GM23338 (cell line): Measurements from ENCODE around the gene CCDC24. TPM values are rescaled to one million over a fixed set of nuclear protein-coding genes. Genes with fewer than 3 reads are reported as not detected.

Experiments used
- ATAC-seq: fragments of 200-7000 bp; cut with Tn5 transposase; 3 replicates; pipeline ENCODE4 v1.9.1; 2020
- DNase-seq: peaks from one replicate; pipeline ENCODE4 v3.0.0-alpha.2; 2015; ENCODE audit warnings: low spot score
- H2AFZ ChIP-seq: fragments of 200-600 bp; sonication (generic); 2 replicates; pipeline ENCODE4 v1.8.0; 2016; ENCODE audit warnings: antibody characterized with exemption, mild to moderate bottlenecking, moderate library complexity
- H3F3A ChIP-seq: fragments of 200-600 bp; sonication (generic); replicated peaks from 2 replicates; pipeline ENCODE4 v1.8.0; 2017; ENCODE audit warnings: antibody characterized with exemption, mixed run types, low read depth
- H3K27ac ChIP-seq: fragments of 200-600 bp; sonication (generic); 2 replicates; pipeline ENCODE4 v1.6.1; 2016; ENCODE audit warnings: low read depth
- H3K27me3 ChIP-seq: fragments of 200-600 bp; sonication (generic); 2 replicates; pipeline ENCODE4 v1.8.0; 2016; ENCODE audit warnings: mild to moderate bottlenecking, mixed run types, moderate library complexity; ENCODE audit not compliant: insufficient read depth
- H3K36me3 ChIP-seq: fragments of 200-600 bp; sonication (generic); 2 replicates; pipeline ENCODE4 v1.8.0; 2016; ENCODE audit warnings: mild to moderate bottlenecking; ENCODE audit not compliant: insufficient read depth
- H3K4me1 ChIP-seq: fragments of 200-600 bp; sonication (generic); 2 replicates; pipeline ENCODE4 v1.8.0; 2016; ENCODE audit warnings: mild to moderate bottlenecking, moderate library complexity; ENCODE audit not compliant: insufficient read depth
- H3K4me2 ChIP-seq: fragments of 200-600 bp; sonication (generic); 2 replicates; pipeline ENCODE4 v1.7.1; 2017; ENCODE audit warnings: mixed run types
- H3K4me3 ChIP-seq: fragments of 200-600 bp; sonication (generic); 2 replicates; pipeline ENCODE4 v1.6.1; 2016; ENCODE audit warnings: mixed run types
- H3K79me2 ChIP-seq: fragments of 200-600 bp; sonication (generic); replicated peaks from 2 replicates; pipeline ENCODE4 v1.8.0; 2017; ENCODE audit warnings: mild to moderate bottlenecking; ENCODE audit not compliant: insufficient read depth
- H3K9me2 ChIP-seq: fragments of 200-600 bp; sonication (generic); 2 replicates; pipeline ENCODE4 v1.8.0; 2017; ENCODE audit not compliant: insufficient read depth
- H4K20me1 ChIP-seq: fragments of 200-600 bp; sonication (generic); replicated peaks from 2 replicates; pipeline ENCODE4 v1.8.0; 2017; ENCODE audit warnings: mild to moderate bottlenecking; ENCODE audit not compliant: insufficient read depth
- H3K27ac Mint-ChIP-seq: 2 replicates; pipeline ENCODE4 v1.8.0; 2020; ENCODE audit warnings: inconsistent platforms, mild to moderate bottlenecking, moderate library complexity, mixed read lengths
- H3K27me3 Mint-ChIP-seq: 3 replicates; pipeline ENCODE4 v1.8.0; 2022; ENCODE audit warnings: low read depth, mild to moderate bottlenecking, moderate library complexity, mixed read lengths, inconsistent platforms; ENCODE audit not compliant: insufficient read depth, poor library complexity
- H3K36me3 Mint-ChIP-seq: 3 replicates; pipeline ENCODE4 v1.8.0; 2021; ENCODE audit warnings: low read depth, mild to moderate bottlenecking, inconsistent platforms, moderate library complexity, mixed read lengths
- H3K4me1 Mint-ChIP-seq: 3 replicates; pipeline ENCODE4 v1.8.0; 2020; ENCODE audit warnings: mild to moderate bottlenecking, inconsistent platforms, mixed read lengths
- H3K4me3 Mint-ChIP-seq: 3 replicates; pipeline ENCODE4 v1.8.0; 2021; ENCODE audit warnings: moderate library complexity, mild to moderate bottlenecking, inconsistent platforms, mixed read lengths
- H3K9me3 Mint-ChIP-seq: 3 replicates; pipeline ENCODE4 v1.8.0; 2020; ENCODE audit warnings: moderate library complexity, mild to moderate bottlenecking, inconsistent platforms, mixed read lengths
- CREB1 ChIP-seq: fragments of 250-450 bp; sonication (Bioruptor Pico); IDR thresholded peaks from 2 replicates; pipeline ENCODE4 v1.5.0; 2020; ENCODE audit warnings: low read depth, mild to moderate bottlenecking, moderate library complexity
- EZH2 ChIP-seq: fragments of 200-600 bp; sonication (generic); IDR thresholded peaks from one replicate; pipeline ENCODE4 v1.8.0; 2017; ENCODE audit warnings: antibody characterized with exemption, mild to moderate bottlenecking, low read depth; ENCODE audit not compliant: unreplicated experiment
- NANOG ChIP-seq: IDR thresholded peaks from 2 replicates; pipeline ENCODE4 v1.6.1; 2016; ENCODE audit warnings: antibody characterized with exemption, borderline replicate concordance
- POLR2AphosphoS5 ChIP-seq: IDR thresholded peaks from 2 replicates; pipeline ENCODE4 v1.6.1; 2016; ENCODE audit warnings: antibody characterized with exemption, low read depth
- STAT1 ChIP-seq: IDR thresholded peaks from one replicate; pipeline ENCODE4 v1.6.1; 2016; ENCODE audit warnings: antibody characterized with exemption; ENCODE audit not compliant: unreplicated experiment
- ZNF114 ChIP-seq: fragments of 250-450 bp; sonication (Bioruptor Pico); IDR thresholded peaks from 2 replicates; pipeline ENCODE4 v1.5.0; 2020; ENCODE audit warnings: mild to moderate bottlenecking, moderate library complexity
- polyA plus RNA-seq: library from polyadenylated mRNA; unstranded; fragments of >200 nt; fragmentation: Nextera tagmentation; extraction: Ambion mirVana; gene quantifications from 2 replicates; pipeline ENCODE4 v1.2.1, GENCODE V29; 2016
- total RNA-seq: library from RNA; depleted of rRNA; stranded (reverse); fragments of >200 nt; shearing (Covaris generic); gene quantifications from 2 replicates; pipeline ENCODE4 v1.2.3, GENCODE V29; 2014
- TF ChIP-seq, protein P1 (sequence below), 2 experiments: fragments of 200-600 bp in 1 of 2; sonication (generic) in 1 of 2; conservative IDR thresholded peaks; 2 replicates each; pipeline versions ENCODE4 v1.5.1 to v1.6.1; 2016 to 2017; ENCODE audit warnings: antibody characterized with exemption in 2 of 2, low read depth in 2 of 2, mild to moderate bottlenecking in 2 of 2, moderate library complexity in 1 of 2
- TF ChIP-seq, protein P2 (sequence below): IDR thresholded peaks from 2 replicates; pipeline ENCODE4 v1.6.1; 2016; ENCODE audit warnings: antibody characterized with exemption
- TF ChIP-seq, protein P3 (sequence below): IDR thresholded peaks from one replicate; pipeline ENCODE4 v1.6.1; 2018; ENCODE audit warnings: antibody characterized with exemption; ENCODE audit not compliant: unreplicated experiment

Gene CCDC24
- total and polyA plus RNA-seq, 2 experiments from 2014 or later = 8.3 to 17.2 TPM

DNA sequence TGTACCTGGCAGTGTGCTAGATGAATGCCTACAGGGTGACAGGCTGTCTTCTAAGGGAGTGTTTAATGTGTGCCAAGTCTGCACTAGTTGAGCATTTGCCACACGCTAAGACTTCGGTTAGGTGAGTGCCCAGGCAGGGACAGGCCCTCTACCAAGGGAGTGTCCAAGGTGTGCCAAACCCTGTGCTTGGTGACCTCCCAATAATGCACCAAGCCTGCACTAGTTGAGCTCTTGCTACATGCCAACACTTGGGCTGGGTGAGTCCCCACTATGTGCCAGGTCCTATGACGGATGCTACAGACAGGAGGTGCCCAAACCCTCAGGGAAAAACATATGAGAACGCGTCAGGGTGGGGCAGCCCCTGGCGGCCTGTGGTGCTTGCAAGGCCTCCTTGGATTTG lies 29.1 kb downstream of the CCDC24 start:
- peaks cover 53% of the 10 kb centered on the region for H3K36me3 Mint-ChIP-seq
- H3K4me1 Mint-ChIP-seq = peaks cover 10% of the 10 kb centered on the region; the same call in 2 of the 3 replicates
- Histone ChIP-seq H3K36me3 (no peaks in the 10 kb centered on the region), H3K4me1 (no peaks in the 10 kb centered on the region), H3K79me2 (no peaks in the 10 kb centered on the region; the same call in 1 of the 2 replicates), H4K20me1 (no peaks in the 10 kb centered on the region; the same call in 1 of the 2 replicates), H2AFZ (no peak overlapping the region), H3K4me3 (no peak overlapping the region), H3K27me3 (no peaks in the 10 kb centered on the region), H3K4me2 (no peak overlapping the region), H3F3A (no peaks in the 10 kb centered on the region), H3K27ac (no peak overlapping the region), H3K9me2 (no peaks in the 10 kb centered on the region)
- H3K4me3 Mint-ChIP-seq = no peak overlapping the region
- no peak overlapping the region for H3K27ac Mint-ChIP-seq
- DNase-seq (no peak), ATAC-seq (no peak)
- TF ChIP-seq CREB1 (CRISPR knock-in tag) (no peak), ZNF114 (CRISPR knock-in tag) (no peak)
- TF ChIP-seq, protein P1, sequence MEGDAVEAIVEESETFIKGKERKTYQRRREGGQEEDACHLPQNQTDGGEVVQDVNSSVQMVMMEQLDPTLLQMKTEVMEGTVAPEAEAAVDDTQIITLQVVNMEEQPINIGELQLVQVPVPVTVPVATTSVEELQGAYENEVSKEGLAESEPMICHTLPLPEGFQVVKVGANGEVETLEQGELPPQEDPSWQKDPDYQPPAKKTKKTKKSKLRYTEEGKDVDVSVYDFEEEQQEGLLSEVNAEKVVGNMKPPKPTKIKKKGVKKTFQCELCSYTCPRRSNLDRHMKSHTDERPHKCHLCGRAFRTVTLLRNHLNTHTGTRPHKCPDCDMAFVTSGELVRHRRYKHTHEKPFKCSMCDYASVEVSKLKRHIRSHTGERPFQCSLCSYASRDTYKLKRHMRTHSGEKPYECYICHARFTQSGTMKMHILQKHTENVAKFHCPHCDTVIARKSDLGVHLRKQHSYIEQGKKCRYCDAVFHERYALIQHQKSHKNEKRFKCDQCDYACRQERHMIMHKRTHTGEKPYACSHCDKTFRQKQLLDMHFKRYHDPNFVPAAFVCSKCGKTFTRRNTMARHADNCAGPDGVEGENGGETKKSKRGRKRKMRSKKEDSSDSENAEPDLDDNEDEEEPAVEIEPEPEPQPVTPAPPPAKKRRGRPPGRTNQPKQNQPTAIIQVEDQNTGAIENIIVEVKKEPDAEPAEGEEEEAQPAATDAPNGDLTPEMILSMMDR (conservative IDR thresholded peaks at IDR 0.05; ENCODE audit: low read depth in 2 of 2) = no peak
- TF ChIP-seq, protein P2, sequence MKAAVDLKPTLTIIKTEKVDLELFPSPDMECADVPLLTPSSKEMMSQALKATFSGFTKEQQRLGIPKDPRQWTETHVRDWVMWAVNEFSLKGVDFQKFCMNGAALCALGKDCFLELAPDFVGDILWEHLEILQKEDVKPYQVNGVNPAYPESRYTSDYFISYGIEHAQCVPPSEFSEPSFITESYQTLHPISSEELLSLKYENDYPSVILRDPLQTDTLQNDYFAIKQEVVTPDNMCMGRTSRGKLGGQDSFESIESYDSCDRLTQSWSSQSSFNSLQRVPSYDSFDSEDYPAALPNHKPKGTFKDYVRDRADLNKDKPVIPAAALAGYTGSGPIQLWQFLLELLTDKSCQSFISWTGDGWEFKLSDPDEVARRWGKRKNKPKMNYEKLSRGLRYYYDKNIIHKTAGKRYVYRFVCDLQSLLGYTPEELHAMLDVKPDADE = no peak
- H3K27me3 Mint-ChIP-seq = peaks cover 5% of the 10 kb centered on the region
- no peaks in the 10 kb centered on the region for H3K9me3 Mint-ChIP-seq

DNA sequence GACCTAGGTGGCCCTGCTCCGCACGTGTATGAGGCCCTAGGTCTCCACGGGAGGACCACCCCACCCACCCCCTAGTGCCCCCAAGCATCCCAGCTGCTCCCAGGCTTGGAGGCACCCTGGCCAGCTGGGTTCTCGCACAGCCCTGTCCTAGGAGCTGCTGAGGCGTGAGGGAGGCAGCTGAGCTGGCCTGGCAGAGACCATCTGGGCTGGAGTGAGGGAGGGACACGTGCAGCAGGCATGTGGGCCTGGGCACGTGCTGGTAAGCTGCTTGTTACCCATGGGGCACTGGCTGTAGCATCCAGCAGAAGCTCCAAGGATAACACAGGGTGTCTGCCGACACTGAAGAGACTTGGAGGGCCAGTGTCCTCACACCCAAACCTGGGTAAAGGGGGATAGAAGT lies 29.8 kb downstream of the CCDC24 start:
- no peak overlapping the region for H3K4me3 Mint-ChIP-seq
- Histone ChIP-seq H3K4me3 (no peak overlapping the region), H3K4me2 (no peak overlapping the region), H4K20me1 (no peaks in the 10 kb centered on the region; the same call in 1 of the 2 replicates), H3K4me1 (peaks cover 5% of the 10 kb centered on the region; the same call in 1 of the 2 replicates), H3K27me3 (no peaks in the 10 kb centered on the region), H3K36me3 (no peaks in the 10 kb centered on the region), H3F3A (no peaks in the 10 kb centered on the region), H3K9me2 (no peaks in the 10 kb centered on the region), H2AFZ (no peak overlapping the region), H3K79me2 (peaks cover 6% of the 10 kb centered on the region; the same call in 1 of the 2 replicates), H3K27ac (no peak overlapping the region)
- no peak for DNase-seq
- no peak overlapping the region for H3K27ac Mint-ChIP-seq
- H3K4me1 Mint-ChIP-seq = peaks cover 15% of the 10 kb centered on the region; the same call in 2 of the 3 replicates
- H3K9me3 Mint-ChIP-seq = no peaks in the 10 kb centered on the region
- H3K27me3 Mint-ChIP-seq = peaks cover 5% of the 10 kb centered on the region
- peaks cover 53% of the 10 kb centered on the region for H3K36me3 Mint-ChIP-seq
- ATAC-seq = no peak
- TF ChIP-seq, protein P1 (conservative IDR thresholded peaks at IDR 0.05; ENCODE audit: low read depth in 2 of 2) = no peak
- TF ChIP-seq, protein P3, sequence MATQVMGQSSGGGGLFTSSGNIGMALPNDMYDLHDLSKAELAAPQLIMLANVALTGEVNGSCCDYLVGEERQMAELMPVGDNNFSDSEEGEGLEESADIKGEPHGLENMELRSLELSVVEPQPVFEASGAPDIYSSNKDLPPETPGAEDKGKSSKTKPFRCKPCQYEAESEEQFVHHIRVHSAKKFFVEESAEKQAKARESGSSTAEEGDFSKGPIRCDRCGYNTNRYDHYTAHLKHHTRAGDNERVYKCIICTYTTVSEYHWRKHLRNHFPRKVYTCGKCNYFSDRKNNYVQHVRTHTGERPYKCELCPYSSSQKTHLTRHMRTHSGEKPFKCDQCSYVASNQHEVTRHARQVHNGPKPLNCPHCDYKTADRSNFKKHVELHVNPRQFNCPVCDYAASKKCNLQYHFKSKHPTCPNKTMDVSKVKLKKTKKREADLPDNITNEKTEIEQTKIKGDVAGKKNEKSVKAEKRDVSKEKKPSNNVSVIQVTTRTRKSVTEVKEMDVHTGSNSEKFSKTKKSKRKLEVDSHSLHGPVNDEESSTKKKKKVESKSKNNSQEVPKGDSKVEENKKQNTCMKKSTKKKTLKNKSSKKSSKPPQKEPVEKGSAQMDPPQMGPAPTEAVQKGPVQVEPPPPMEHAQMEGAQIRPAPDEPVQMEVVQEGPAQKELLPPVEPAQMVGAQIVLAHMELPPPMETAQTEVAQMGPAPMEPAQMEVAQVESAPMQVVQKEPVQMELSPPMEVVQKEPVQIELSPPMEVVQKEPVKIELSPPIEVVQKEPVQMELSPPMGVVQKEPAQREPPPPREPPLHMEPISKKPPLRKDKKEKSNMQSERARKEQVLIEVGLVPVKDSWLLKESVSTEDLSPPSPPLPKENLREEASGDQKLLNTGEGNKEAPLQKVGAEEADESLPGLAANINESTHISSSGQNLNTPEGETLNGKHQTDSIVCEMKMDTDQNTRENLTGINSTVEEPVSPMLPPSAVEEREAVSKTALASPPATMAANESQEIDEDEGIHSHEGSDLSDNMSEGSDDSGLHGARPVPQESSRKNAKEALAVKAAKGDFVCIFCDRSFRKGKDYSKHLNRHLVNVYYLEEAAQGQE = no peak
- TF ChIP-seq ZNF114 (CRISPR knock-in tag) (no peak), POLR2AphosphoS5 (no peak), CREB1 (CRISPR knock-in tag) (no peak), STAT1 (no peak), NANOG (no peak), EZH2 (no peak)
- TF ChIP-seq, protein P2 = no peak
